Stimulated activated CD4-positive, alpha-beta T cell treated with anti-CD3 and anti-CD28 coated beads, Interleukin-2, amount 100 ng/mL, for 48 hours (primary cell): ENCODE measurements around the gene PTPN14.

Experiments
- DNase-seq, 2 donors: peaks; one replicate each; pipeline ENCODE4 v3.0.0-alpha.2; 2020

Gene PTPN14

GRCh38 chr1:214449371-214449770 lies 102.0 kb downstream of the PTPN14 start:
- DNase-seq: no peak

- DNase-seq: no peak
These were observed 102.9 kb downstream of the PTPN14 start for GRCh38 chr1:214448536-214448935.

- no peak for DNase-seq
These were observed 103.9 kb downstream of the PTPN14 start for GRCh38 chr1:214447557-214447871.

- DNase-seq: no peak
These were observed 104.4 kb downstream of the PTPN14 start for GRCh38 chr1:214446772-214447556.

GRCh38 chr1:214445831-214446614 lies 105.4 kb downstream of the PTPN14 start:
- no peak for DNase-seq

GRCh38 chr1:214445199-214445598 lies 106.2 kb downstream of the PTPN14 start:
- DNase-seq: no peak

- DNase-seq: no peak
These were observed 107.0 kb downstream of the PTPN14 start for GRCh38 chr1:214444182-214444939.

GRCh38 chr1:214441119-214441518 lies 110.3 kb downstream of the PTPN14 start:
- no peak for DNase-seq

- DNase-seq: no peak
These were observed 111.0 kb downstream of the PTPN14 start for GRCh38 chr1:214440219-214440965.

- peak; percentile 30 to 34 for DNase-seq
These were observed 111.9 kb downstream of the PTPN14 start for GRCh38 chr1:214439352-214440119.

- DNase-seq: no peak
These were observed 112.9 kb downstream of the PTPN14 start for GRCh38 chr1:214438530-214438929.

GRCh38 chr1:214438075-214438474 lies 113.3 kb downstream of the PTPN14 start:
- no peak for DNase-seq

- DNase-seq: no peak
These were observed 115.5 kb downstream of the PTPN14 start for GRCh38 chr1:214435867-214436266.

GRCh38 chr1:214432245-214432644 lies 119.2 kb downstream of the PTPN14 start:
- DNase-seq: no peak

GRCh38 chr1:214429951-214430770 lies 121.2 kb downstream of the PTPN14 start:
- no peak for DNase-seq

GRCh38 chr1:214427871-214428277 lies 123.5 kb downstream of the PTPN14 start:
- DNase-seq: peak; percentile 24 to 45

GRCh38 chr1:214426426-214426812 lies 125.0 kb downstream of the PTPN14 start:
- DNase-seq: no peak

GRCh38 chr1:214425716-214426425 lies 125.5 kb downstream of the PTPN14 start:
- DNase-seq: no peak

- DNase-seq: no peak
These were observed 126.3 kb downstream of the PTPN14 start for GRCh38 chr1:214425101-214425500.

- no peak for DNase-seq
These were observed 128.4 kb downstream of the PTPN14 start for GRCh38 chr1:214423045-214423444.
